Activated CD8-positive, alpha-beta memory T cell treated with anti-CD3 and anti-CD28 coated beads, Interleukin-2, amount 50 U/mL, for 1 hour (primary cell): ENCODE data around the gene ELMO1.

Experiments
- DNase-seq: peaks from one replicate; pipeline ENCODE4 v3.0.0-alpha.2; 2020; ENCODE audit errors: extremely low read depth

Gene ELMO1

GRCh38 chr7:36827726-36828703 is 620.6 kb downstream of the ELMO1 start:
- DNase-seq, result no peak

GRCh38 chr7:36825501-36825900 is 623.2 kb downstream of the ELMO1 start:
- DNase-seq, result no peak

GRCh38 chr7:36823353-36823752 is 625.3 kb downstream of the ELMO1 start:
- no peak for DNase-seq

- DNase-seq, result no peak
These were observed 627.0 kb downstream of the ELMO1 start for GRCh38 chr7:36821617-36822016.

GRCh38 chr7:36820527-36821170 is 628.0 kb downstream of the ELMO1 start:
- no peak for DNase-seq

GRCh38 chr7:36819639-36820038 is 629.0 kb downstream of the ELMO1 start:
- DNase-seq, result no peak

- DNase-seq, result no peak
These were observed 634.4 kb downstream of the ELMO1 start for GRCh38 chr7:36814311-36814710.

- no peak for DNase-seq
These were observed 636.9 kb downstream of the ELMO1 start for GRCh38 chr7:36811807-36812206.

GRCh38 chr7:36810489-36810888 is 638.2 kb downstream of the ELMO1 start:
- no peak for DNase-seq

- no peak for DNase-seq
These were observed 638.6 kb downstream of the ELMO1 start for GRCh38 chr7:36810032-36810431.

- no peak for DNase-seq
These were observed 639.2 kb downstream of the ELMO1 start for GRCh38 chr7:36809510-36809909.

GRCh38 chr7:36809086-36809485 is 639.6 kb downstream of the ELMO1 start:
- no peak for DNase-seq

GRCh38 chr7:36806891-36807290 is 641.8 kb downstream of the ELMO1 start:
- DNase-seq, result no peak
